Stimulated activated CD8-positive, alpha-beta memory T cell treated with anti-CD3 and anti-CD28 coated beads, Interleukin-2, amount 100 ng/mL, for 1 hour (primary cell): ENCODE measurements around the gene NRXN2.
"Not testable (repeated sequence)": the region's sequence is repeated elsewhere in the genome, so short reads cannot be mapped to it uniquely, and the experiment has no call there.

Source experiments
- DNase-seq, 2 donors: peaks; one replicate each; pipeline ENCODE4 v3.0.0-alpha.2; 2020; ENCODE audit warnings: low read depth in 2 of 2

NRXN2 gene

DNA sequence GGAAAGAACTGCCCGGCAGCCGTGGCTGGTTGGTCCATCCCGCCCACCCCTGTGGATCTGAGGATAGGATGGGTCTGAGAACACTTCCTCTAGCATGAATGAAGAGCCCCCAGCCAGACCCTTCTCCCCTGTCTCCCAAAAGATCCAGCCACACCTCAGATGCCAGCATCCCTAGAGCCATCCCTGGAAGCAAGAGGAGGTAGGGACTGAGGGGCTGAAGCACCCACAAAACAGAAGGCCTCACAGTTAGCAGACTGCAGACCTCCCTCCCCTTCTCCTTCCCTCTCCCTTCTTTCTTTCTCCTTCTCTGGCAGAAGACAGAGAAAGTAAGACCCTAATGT is 1.7 kb downstream of the NRXN2 start:
- DNase-seq = no peak

DNA sequence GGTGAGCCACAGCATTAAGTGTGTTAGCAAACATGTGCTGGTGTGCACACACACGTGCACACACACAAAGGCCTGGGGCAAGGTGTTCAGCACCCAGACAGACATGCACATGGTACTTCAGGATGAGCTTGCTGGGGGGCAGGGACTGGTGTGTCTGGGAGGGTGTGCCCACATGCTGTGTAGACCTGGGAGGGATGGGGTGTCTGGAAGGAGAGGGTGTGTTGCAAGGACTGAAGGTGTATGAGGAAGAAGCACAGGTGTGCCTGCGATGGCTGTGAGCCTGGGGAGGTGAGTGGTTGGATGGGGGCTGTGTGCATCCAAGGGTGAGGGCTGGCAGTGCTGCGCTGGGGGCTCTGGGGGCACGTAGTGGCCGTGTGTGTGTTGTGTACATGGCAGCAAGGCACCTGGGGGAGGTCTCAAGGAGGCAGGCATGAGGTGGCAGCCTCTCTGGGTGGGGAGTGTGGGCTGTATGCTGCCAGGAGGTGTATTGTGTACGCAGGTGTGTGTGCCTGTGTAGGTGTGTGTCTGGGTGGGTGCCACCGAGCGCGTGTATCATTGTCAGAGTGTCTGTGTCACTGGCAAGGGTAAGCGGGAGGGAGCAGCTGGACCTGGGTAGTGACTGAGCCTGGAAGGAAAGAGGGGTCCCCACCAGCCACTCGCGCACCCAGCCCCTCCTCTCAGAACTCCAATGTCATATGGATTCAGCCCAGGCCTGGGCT is 2.2 kb downstream of the NRXN2 start:
- DNase-seq = no peak

DNA sequence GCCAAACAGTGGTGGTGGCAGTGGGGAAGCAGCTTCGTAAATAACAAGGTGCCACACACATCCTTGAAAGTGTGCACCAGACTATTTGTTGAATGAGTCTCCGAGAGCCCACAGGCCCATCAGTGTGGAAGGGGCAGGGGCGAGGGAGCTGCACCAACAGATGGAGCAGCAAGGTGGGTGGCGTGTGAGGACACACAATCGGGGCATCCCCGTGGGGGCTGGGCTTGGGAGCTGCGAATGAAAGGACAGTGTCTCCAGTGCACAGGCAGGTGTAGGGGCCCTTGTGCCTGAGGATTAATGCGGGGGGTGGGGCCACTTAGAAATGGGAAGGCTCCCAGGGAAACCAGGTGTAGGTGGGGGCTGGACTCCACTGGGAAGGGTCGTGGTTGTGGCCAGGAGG is 2.8 kb downstream of the NRXN2 start:
- DNase-seq = no peak

DNA sequence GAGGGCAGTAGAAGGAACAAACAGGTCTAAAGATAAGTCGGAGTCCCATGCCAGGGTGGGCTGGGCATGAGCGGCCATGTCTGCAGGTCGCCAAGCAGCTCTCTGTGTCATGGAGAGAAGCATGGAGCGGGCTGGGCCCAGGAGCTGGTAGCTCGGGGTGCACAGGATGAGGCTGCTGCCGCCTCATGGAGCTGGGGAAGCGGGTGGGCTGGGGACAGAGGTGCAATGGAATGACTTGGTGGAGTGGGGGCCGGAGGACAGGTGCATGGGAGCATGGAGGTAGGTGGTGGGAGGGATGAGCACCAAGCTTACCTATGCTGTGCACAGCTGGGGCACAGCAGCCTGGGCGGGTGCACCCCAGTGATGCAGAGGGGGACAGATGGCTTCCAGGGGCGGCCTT is 3.6 kb downstream of the NRXN2 start:
- DNase-seq = no peak

DNA sequence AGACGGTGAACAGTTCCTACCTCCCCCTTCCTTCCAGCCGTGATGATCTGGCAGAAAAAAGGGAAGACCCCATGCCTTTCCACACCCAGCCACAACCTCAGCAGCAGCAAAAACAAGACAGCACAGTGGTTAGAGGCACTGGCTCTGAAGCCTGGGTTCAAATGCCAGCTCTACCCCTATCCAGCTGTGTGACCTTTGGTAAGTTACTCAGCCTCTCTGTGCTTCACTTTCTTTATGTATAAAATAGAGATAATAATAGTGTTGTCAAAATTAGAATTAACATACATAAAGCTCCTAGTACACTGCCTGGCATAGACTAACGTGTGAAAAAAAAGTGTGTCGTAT is 4.2 kb downstream of the NRXN2 start:
- no peak for DNase-seq

DNA sequence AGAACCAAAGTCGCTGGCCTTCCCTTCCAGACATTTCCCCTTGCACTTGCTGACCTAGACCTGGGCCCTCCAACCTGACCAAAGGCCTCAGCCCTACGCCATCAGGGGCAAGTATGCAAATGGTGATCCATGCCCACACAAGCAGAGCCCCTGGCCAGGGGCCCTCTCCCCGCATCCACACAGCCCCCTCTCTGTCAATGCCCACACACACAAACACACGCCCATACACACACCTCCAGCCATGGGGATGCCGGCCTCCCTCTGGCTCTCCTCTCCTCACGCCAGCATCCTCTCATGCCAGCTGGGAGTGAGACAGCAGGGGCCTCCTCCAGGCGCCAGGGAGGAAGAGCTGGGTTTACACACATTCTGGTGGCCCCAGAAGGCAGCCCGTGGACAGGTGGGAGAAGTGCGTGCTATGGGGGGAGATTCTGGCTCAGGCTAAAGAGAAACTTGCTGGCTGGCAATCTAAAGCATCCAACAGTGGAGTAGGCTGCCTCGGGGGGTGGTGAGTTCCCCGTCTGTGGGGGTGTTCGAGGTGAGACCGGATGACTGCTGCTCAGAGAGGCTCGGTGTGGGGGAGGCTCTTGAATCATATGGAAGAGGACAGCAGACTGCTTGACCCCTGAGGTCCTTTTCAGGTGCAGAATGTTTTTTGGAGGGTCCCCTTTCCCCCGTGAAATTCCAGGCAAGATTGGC is 4.8 kb downstream of the NRXN2 start:
- no peak for DNase-seq

DNA sequence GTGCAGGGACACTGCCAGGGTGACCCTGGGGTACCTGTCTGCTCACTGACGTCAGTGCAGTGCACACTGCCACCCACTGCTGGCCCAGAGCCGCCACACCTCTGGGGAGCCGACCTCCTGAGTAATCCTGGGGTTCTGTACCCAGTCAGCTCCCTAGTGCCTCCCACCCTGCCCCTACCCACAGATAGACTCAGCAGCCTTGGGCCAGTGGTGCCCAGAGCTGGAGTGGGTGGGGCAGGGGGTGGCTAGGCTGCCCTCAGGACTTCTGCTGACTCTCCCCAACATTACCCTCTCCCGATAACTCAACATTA is 5.8 kb downstream of the NRXN2 start:
- DNase-seq = no peak

DNA sequence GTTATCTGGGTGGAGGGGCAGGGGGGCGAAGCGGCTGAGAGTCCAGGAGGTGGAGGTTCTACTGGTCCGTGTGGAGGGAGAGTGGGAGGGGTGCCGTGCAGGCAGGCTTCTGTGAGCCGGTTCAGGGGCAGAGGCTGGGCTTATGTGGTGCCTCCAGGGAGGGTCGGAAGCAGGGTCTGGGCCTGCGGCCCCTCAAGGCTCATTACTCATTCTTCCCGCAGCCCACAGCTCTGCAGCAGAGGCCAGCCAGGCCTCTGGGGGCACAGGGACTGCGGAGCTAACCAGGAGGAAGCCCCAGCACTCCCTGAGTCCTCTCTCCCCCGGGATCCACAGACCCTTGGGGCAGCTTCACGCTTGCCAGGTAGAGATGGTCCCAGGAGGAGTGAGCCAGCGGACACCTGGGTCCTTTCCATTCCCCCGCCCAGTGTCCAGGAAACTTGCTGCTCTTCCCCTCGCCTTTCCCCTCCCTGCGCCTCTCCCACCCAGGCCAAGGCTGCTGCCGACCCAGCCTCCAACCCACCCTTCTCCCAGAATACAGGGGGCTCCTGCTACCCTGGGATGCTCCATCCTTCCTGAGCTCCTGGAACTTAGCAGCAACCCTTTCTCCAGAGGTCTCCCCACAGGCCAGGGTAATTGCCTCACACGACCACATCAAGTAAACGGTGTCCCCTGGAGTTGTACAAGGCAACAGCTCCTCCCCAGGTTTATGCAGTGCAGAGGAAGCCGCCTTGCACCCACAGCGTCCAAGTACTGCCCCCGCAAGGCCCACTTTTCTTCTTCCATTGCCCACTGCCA is 6.3 kb downstream of the NRXN2 start:
- no peak for DNase-seq

DNA sequence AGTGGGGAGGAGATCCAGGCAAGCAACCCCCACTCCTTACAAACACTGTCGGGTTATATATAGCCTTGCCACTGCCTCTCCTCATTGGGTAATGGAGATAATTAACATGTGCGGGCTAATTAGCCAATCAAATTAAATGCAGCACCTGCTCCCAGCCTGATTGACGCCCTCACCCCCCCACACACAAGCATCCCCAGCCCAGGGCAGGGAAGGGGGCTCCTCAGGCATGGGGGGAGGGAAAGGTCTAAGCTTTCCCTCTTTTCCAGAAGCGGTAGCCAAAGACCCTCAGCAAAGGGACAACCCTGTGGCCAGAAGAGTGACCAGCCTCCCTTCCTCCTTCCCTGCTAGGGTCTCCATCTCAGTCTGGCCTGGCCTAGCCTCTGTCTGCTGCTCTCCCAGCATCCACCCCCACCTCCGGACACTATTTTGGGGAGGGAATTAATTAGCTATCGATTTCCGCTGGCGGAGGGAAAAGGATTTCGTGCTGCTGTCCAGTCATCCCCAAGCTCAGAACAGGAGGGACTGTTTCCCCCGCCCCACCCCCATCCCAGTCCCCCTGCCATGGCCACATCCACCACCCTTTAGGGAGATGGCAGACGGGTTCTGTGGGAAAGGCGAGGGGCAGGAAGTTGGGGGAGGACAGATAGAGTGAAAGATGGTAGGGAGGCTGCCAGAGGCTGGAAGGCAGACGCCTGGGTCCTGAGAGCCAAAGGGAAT is 7.1 kb downstream of the NRXN2 start:
- DNase-seq = no peak

DNA sequence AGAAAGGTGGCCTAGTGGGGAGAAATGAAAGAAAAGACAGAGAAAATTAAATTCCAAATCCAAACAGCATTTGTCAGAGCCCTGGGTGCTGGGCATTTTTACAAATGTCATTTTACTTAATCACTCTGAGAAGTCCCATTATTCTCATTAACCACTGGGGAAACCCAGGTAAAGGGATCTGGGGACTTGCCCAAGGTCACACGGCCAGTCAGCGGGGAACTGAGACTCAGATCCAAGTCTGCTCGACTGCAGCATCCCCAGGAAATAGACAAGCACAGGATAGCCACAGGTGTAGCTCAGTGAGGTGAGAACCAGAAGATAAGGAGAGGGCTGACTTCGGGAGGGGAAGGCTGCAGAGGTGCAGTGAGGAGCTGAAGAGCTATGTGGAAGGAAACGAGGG is 7.9 kb downstream of the NRXN2 start:
- DNase-seq = no peak

DNA sequence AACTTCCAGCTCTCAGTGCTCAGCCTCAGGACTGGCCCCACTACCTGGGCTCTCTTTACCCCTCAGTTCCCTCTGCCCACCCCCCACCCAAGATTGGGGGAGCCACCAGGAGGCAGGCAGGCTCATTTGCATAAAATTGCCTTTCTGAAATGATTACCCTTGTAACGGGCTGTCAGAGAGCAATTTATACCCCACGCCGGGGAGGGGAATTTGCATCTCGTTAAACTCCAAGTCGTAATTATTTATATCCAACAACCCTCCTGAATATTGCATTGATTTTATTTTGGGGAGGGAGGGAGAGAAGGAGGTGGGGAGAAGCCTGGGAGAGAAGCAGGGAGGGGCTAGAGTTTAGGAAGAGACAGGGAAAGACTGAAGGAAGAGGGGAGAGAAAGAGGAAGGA is 8.3 kb downstream of the NRXN2 start:
- no peak for DNase-seq

DNA sequence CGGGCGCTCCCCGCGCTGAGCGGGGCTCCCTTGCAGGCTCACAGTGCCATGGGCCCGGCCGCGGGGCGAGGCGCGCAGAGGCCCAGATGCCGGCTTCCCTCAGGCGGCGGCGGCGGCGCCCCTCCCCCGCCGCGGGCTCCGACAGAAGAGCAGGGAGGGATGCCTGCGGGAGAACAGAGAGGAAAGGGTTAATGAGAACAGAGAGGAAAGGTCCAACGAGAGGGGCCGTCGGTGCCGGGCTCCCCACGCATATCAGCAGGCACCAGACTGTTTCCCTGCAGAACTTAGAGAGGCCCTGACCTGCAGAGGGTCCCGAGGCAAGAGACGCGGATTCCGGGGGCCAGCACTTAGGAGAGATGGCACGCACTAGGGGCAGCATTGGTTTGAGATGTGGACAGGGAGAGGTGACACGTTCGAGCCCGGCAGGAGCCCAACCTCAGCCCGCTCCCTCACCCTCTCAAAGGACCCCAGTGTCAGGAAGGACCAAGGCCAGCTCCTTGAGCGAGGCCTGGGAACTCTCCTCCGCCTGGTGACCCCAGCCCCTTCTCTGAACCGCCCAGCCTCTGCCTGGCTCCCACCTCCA is 9.1 kb downstream of the NRXN2 start:
- DNase-seq = no peak

DNA sequence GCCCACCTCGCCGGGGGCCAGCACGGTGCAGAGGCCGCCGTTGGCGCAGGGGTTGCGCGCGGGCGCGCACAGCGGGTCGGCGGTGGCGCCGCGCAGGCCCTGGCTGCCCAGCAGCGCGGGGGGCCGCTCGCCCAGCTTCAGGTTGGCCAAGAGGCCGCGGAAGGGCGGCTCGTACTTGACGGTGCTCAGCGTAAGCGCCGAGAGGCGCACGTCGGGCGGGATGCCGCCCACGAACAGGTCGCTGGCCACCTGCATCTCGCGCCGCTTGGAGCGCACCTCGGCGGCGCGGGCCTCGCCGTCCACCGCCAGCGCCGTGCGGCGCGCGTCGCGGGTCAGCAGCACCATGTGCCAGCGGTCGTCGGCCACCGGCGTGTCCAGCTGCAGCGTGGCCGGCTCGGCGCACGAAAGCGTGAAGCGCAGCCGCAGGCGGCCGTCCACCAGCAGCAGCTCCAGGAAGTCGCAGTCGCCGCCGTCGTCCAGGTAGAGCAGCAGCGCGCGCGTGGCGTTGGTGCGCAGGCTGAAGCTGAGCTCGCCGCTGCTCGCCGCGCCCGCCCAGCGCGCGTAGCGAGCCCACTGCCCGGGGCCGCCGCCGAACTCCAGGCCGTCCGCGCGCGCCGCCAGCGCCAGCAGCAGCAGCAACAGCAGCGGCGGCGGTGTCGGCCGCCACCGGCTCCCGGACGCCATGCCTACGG is 9.8 kb downstream of the NRXN2 start:
- no peak for DNase-seq

DNA sequence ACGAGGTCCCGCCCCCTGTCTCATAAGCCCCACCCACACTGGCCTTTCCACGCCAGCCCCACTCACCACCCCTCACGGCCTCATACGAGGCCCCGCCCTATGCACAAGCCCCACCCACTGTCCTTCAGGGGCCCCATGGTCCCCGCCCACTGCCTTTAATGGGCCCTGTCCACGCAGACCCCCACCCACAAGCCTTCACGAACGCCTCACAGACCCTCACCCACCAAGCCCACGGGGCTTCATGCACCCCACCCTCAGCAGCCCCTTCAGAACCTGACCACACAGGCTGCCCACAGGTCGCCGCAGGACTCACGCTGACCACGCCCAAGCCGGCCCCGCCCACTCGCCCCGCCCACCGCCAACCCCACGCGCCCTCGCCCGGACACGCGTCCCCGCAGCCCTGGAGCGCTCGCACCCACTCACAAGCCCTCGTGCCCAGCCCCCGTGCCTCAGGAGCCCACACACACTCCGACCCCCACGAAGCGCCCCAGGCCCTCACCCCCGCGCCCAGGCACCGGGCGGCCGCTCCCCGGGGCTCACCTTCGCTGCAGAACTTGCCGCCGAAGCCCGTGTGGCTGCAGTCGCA is 10.5 kb downstream of the NRXN2 start:
- no peak for DNase-seq

DNA sequence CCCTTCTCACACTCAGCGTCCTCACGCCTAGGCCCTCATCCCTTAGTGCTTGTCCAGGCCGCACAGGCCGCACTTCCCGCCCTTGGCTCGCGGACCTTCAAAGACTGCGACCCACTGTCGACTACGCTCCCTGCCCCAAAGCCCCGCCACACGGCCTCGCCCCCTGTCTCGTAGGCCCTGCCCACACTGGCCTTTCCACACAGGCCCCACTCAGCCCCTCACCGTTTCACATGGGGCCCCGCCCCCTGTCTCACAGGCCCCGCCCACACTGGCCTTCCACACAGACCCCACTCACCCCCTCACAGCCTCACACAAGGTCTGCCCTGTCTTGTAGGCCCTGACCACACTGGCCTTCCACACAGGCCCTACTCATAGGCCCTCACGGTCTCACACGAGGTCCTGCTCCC is 11.0 kb downstream of the NRXN2 start:
- no peak for DNase-seq

DNA sequence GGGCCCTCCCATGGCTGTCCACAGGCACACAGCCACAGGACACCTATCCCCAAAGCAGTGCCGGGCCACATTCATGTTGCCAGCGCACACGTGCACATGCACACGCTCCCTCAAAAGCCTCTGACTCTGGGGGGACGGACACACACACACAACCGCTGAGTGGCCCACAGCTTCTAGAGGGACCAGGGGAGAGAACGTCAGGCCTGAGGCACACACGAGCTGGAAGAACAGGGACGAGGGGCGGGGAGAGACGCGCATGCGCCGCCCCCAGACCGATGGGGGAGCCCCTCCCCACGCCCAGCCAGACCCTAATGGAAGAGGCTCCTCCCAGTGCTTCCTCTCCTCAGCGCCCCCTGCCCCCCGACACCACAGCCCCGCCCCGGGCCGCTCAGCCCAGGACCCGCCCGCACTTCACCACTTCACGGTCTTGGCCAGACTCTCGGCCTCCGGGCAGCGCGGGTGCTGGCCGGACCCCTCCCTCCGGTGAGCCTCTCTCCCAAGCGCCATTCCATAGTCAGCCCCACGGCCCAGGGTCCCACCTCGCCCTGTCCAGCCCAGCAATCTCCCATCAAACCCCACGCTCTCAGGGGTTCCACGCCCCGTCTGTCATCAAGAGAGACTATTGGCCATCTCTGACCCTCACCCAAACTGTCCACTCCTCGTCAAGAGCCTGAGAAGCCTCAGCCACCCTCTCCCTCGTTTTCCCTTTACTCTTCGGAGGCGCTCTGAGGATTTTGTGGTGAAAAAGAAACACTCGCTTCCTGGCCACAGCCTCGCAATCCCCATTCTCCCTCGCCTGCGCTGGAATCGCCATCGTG is 11.7 kb downstream of the NRXN2 start:
- no peak for DNase-seq

DNA sequence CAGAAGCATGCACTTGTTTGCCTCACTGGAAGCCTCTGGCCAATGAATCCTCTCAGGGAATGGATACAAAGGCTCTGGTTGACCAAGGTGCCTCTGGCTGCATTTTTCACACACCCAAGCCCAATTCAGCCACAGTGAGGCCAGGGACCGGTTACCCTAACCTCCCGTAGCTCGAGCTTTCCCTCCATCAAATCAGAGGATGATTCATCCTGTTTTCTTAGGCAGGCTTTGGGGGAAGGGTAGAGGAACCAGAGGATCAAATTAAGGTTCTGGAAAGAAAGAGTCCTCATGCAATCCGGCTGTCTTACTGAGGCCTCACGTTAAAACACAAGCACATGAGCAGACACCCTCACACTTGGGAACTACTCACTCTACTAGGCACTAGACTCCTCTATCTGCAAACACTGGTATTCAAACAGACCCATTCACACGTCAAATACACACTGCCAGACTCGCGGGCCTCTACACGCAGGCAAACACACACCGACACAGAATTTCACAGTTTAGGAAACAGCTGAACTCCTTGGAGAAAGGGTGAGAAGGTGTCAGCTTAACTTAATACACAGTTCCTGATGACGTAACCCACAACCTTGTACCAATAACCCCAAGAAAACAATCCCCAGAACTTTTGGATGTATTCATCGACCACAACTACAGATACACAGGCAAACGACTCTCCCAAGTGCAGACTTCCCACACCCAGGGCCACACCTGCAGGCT is 12.4 kb downstream of the NRXN2 start:
- DNase-seq = no peak

DNA sequence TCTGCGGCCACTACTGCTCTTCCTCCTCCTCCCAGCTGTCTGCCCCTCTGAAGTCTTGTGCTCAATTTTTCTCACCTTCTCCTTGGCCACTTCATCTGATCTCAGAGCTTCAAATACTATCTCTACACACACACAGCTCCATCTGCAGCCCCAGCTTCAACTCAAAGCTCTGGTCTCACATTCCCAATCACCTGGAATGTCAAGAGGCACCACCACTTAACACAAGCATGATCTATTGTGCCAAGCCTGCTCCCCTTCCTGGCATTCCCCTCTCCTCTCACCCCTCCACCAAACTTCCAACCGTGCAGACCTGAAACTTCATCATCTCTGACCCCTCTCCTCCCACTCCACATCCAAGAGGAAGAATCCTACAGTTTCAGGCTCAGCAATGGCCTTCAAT is 17.5 kb downstream of the NRXN2 start:
- no peak for DNase-seq

DNA sequence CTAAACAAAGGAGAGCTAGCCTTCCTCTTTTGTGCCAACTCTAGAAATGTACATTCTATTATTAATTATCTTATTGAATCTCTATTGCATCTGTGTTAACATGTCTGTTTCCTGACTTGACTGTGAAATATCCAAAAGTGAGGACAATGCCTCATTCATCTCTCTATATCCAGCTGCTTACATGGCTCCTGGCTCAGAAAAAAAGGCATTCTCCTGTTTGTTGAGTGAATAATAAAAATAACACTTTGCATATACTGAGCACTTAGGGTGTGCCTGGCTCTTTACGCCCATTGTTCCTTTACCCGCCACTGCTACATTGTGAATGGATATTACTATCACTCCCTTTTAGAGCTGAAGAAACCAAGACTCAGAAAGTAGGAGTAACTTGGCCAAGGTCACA is 19.9 kb downstream of the NRXN2 start:
- DNase-seq = no peak

DNA sequence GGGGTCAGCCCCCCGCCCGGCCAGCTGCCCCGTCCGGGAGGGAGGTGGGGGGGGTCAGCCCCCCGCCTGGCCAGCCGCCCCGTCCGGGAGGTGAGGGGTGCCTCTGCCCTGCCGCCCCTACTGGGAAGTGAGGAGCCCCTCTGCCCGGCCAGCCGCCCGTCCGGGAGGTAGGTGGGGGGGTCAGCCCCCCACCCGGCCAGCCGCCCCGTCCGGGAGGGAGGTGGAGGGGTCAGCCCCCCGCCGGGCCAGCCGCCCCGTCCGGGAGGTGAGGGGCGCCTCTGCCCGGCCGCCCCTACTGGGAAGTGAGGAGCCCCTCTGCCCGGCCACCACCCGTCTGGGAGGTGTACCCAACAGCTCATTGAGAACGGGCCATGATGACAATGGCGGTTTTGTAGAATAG is 21.0 kb downstream of the NRXN2 start:
- DNase-seq = not testable (repeated sequence)
